Epithelial cell of proximal tubule (primary cell): ENCODE data around the gene NTN1. TPM values are rescaled to one million over a fixed set of nuclear protein-coding genes. Genes with fewer than 3 reads are reported as not detected.
"Not testable (repeated sequence)": the region's sequence is repeated elsewhere in the genome, so short reads cannot be mapped to it uniquely, and the experiment has no call there.

Source experiments
- DNase-seq: peaks from one replicate; pipeline ENCODE4 v3.0.0-alpha.2; 2011; ENCODE audit warnings: low read depth
- H3K4me3 ChIP-seq: 2 replicates; pipeline ENCODE4 v1.5.1; 2011; ENCODE audit warnings: low read depth, mild to moderate bottlenecking, low read length
- CTCF ChIP-seq: conservative IDR thresholded peaks from 2 replicates; pipeline ENCODE4 v1.5.1; 2012; ENCODE audit warnings: low read depth, mild to moderate bottlenecking, low read length
- total RNA-seq: library from RNA; depleted of rRNA; stranded (reverse); fragments of >200 nt; gene quantifications from 2 replicates; pipeline ENCODE4 v1.2.3, GENCODE V29; 2015

The NTN1 gene
- total RNA-seq, 1 donor from 2014 or later = 1.3 TPM

- DNase-seq = no peak
- TF ChIP-seq CTCF = no peak
- H3K4me3 ChIP-seq = no peak overlapping the region
These were observed 230.0 kb downstream of the NTN1 start for GRCh38 chr17:9251273-9251672.

GRCh38 chr17:9253308-9253707 is 232.0 kb downstream of the NTN1 start:
- no peak overlapping the region for H3K4me3 ChIP-seq
- DNase-seq = no peak
- no peak for TF ChIP-seq CTCF

GRCh38 chr17:9254841-9255240 is 233.5 kb downstream of the NTN1 start:
- TF ChIP-seq CTCF = no peak
- H3K4me3 ChIP-seq = no peak overlapping the region

GRCh38 chr17:9255833-9256232 is 234.5 kb downstream of the NTN1 start:
- no peak overlapping the region for H3K4me3 ChIP-seq
- no peak for DNase-seq
- TF ChIP-seq CTCF = no peak

More at GRCh38 chr17:9254841-9255240, 233.5 kb downstream of the NTN1 start:
- DNase-seq = no peak

- no peak for DNase-seq
- no peak for TF ChIP-seq CTCF
- H3K4me3 ChIP-seq = no peak overlapping the region
These were observed 235.0 kb downstream of the NTN1 start for GRCh38 chr17:9256361-9256750.

- TF ChIP-seq CTCF = no peak
- no peak for DNase-seq
- no peak overlapping the region for H3K4me3 ChIP-seq
These were observed 235.7 kb downstream of the NTN1 start for GRCh38 chr17:9256751-9257629.

GRCh38 chr17:9257630-9257965 is 236.3 kb downstream of the NTN1 start:
- not testable (repeated sequence) for DNase-seq, H3K4me3 ChIP-seq
